PC-3 (cell line): ENCODE results near the gene EPB41L2. TPM values are rescaled to one million over a fixed set of nuclear protein-coding genes. Genes with fewer than 3 reads are reported as not detected.

Source experiments
- ATAC-seq: fragments of 200-7000 bp; cut with Tn5 transposase; 2 replicates; pipeline ENCODE4 v1.9.1; 2020; ENCODE audit warnings: mild to moderate bottlenecking, moderate library complexity
- BruUV-seq: library from RNA; stranded (reverse); fragments of 400-500 nt; replicated peaks from 2 replicates; lab custom pipeline; 2021; lab: Mats Ljungman, UMichigan
- CTCF ChIA-PET: fragments of 300-600 bp; sonication (Branson Sonifier 250); formaldehyde crosslinking; loops from one replicate; lab custom pipeline; 2022; ENCODE audit warnings: antibody characterized with exemption; lab: Charles Lee
- POLR2A ChIA-PET: fragments of 300-600 bp; sonication (Branson Sonifier 250); formaldehyde crosslinking; loops from one replicate; lab custom pipeline; 2022; ENCODE audit warnings: antibody characterized with exemption; ENCODE audit not compliant: unreplicated experiment; lab: Charles Lee
- DNase-seq: peaks from one replicate; pipeline ENCODE4 v3.0.0-alpha.2; 2015
- H2AFZ ChIP-seq: fragments of 300-600 bp; sonication (generic); 2 replicates; pipeline ENCODE4 v1.6.0; 2016; ENCODE audit warnings: antibody characterized with exemption, low read length
- H3F3A ChIP-seq: fragments of 300-600 bp; sonication (generic); one replicate; pipeline ENCODE4 v1.6.0; 2017; ENCODE audit warnings: antibody characterized with exemption, low read length, control low read depth, mild to moderate bottlenecking; ENCODE audit not compliant: unreplicated experiment
- H3K27ac ChIP-seq: fragments of 300-600 bp; sonication (generic); 2 replicates; pipeline ENCODE4 v1.5.1; 2016; ENCODE audit warnings: mild to moderate bottlenecking, low read length
- H3K27me3 ChIP-seq: fragments of 300-600 bp; sonication (generic); 2 replicates; pipeline ENCODE4 v1.6.1; 2016; ENCODE audit warnings: low read length, mixed read lengths
- H3K36me3 ChIP-seq: fragments of 300-600 bp; sonication (generic); 2 replicates; pipeline ENCODE4 v1.6.1; 2016; ENCODE audit warnings: low read depth, mixed run types, low read length, mixed read lengths
- H3K4me1 ChIP-seq: fragments of 300-600 bp; sonication (generic); 2 replicates; pipeline ENCODE4 v1.5.1; 2016; ENCODE audit warnings: low read length; ENCODE audit not compliant: insufficient read depth
- H3K4me2 ChIP-seq: fragments of 300-600 bp; sonication (generic); 2 replicates; pipeline ENCODE4 v1.6.0; 2016; ENCODE audit warnings: low read length
- H3K4me3 ChIP-seq: fragments of 300-600 bp; sonication (generic); 2 replicates; pipeline ENCODE4 v1.5.1; 2016; ENCODE audit warnings: mild to moderate bottlenecking, low read length, mixed read lengths
- H3K79me2 ChIP-seq: fragments of 300-600 bp; sonication (generic); 2 replicates; pipeline ENCODE4 v1.6.1; 2017; ENCODE audit warnings: low read length, mixed read lengths
- H3K9ac ChIP-seq: fragments of 300-600 bp; sonication (generic); 2 replicates; pipeline ENCODE4 v1.6.0; 2016; ENCODE audit warnings: mild to moderate bottlenecking, low read length
- H3K9me2 ChIP-seq: fragments of 300-600 bp; sonication (generic); replicated peaks from 2 replicates; pipeline ENCODE4 v1.6.1; 2016; ENCODE audit warnings: mixed run types, low read length, mixed read lengths
- H3K9me3 ChIP-seq: fragments of 300-600 bp; sonication (generic); 2 replicates; pipeline ENCODE4 v1.6.1; 2016; ENCODE audit warnings: low read length, mixed read lengths
- H4K20me1 ChIP-seq: fragments of 300-600 bp; sonication (generic); 2 replicates; pipeline ENCODE4 v1.6.1; 2016; ENCODE audit warnings: low read length, mixed read lengths
- CTCF ChIP-seq: fragments of 300-600 bp; sonication (generic); conservative IDR thresholded peaks from 2 replicates; pipeline ENCODE4 v1.5.1; 2017; ENCODE audit warnings: antibody characterized with exemption, low read depth, mild to moderate bottlenecking, low read length
- EZH2 ChIP-seq: fragments of 300-600 bp; sonication (generic); IDR thresholded peaks from one replicate; pipeline ENCODE4 v1.6.1; 2017; ENCODE audit warnings: antibody characterized with exemption, mild to moderate bottlenecking, low read length; ENCODE audit not compliant: unreplicated experiment
- EZH2phosphoT487 ChIP-seq: fragments of 300-600 bp; sonication (generic); IDR thresholded peaks from 2 replicates; pipeline ENCODE4 v1.6.1; 2018; ENCODE audit warnings: mild to moderate bottlenecking, antibody characterized with exemption, low read length, borderline replicate concordance
- intact Hi-C: fragments of 100-400 bp; cut with micrococcal nuclease; formaldehyde crosslinking; loops from 2 replicates; pipeline ENCODE4 v1.9.0; 2023
- total RNA-seq: library from RNA; depleted of rRNA; stranded (reverse); fragments of >200 nt; gene quantifications from 2 replicates; pipeline ENCODE4 v1.2.3, GENCODE V29; 2014

Gene EPB41L2
- total RNA-seq, 1 experiment from 2014 or later: 26.9 TPM

GRCh38 chr6:130932438-130932837, 130.6 kb downstream of the EPB41L2 start:
- ChIA-PET POLR2A (no interaction called here), CTCF (no interaction called here)
- intact Hi-C loops: loop anchor here (2.0 kb wide), 1 partner anchor 130 kb away; the partner anchor contains the start of gene EPB41L2
- Histone ChIP-seq H3K27me3 (no peaks in the 10 kb centered on the region), H3K9me3 (no peaks in the 10 kb centered on the region), H3K4me3 (no peak overlapping the region), H4K20me1 (no peaks in the 10 kb centered on the region), H3K4me2 (no peak overlapping the region), H3K9ac (no peak overlapping the region), H3K9me2 (no peaks in the 10 kb centered on the region), H3K4me1 (peaks cover 67% of the 10 kb centered on the region), H3F3A (no peaks in the 10 kb centered on the region), H3K79me2 (peaks cover 54% of the 10 kb centered on the region), H2AFZ (no peak overlapping the region), H3K36me3 (no peaks in the 10 kb centered on the region), H3K27ac (no peak overlapping the region)
- no TSS peak for BruUV-seq
- ATAC-seq: no peak
- no peak for DNase-seq
- TF ChIP-seq EZH2phosphoT487 (no peak), CTCF (no peak), EZH2 (no peak)

- DNase-seq (no peak), ATAC-seq (no peak)
- Histone ChIP-seq H3K79me2 (peaks cover 46% of the 10 kb centered on the region), H3K9me3 (no peaks in the 10 kb centered on the region), H3K4me1 (peaks cover 61% of the 10 kb centered on the region), H2AFZ (no peak overlapping the region), H3K4me2 (no peak overlapping the region), H3K9ac (no peak overlapping the region), H3K9me2 (no peaks in the 10 kb centered on the region), H3K27ac (no peak overlapping the region), H3K27me3 (no peaks in the 10 kb centered on the region), H3K4me3 (no peak overlapping the region), H4K20me1 (no peaks in the 10 kb centered on the region), H3F3A (no peaks in the 10 kb centered on the region), H3K36me3 (no peaks in the 10 kb centered on the region)
- TF ChIP-seq EZH2phosphoT487 (no peak), EZH2 (no peak), CTCF (no peak)
- no TSS peak for BruUV-seq
- POLR2A ChIA-PET: no interaction called here
- CTCF ChIA-PET: no interaction called here
- intact Hi-C loops: loop anchor here (2.0 kb wide), 1 partner anchor 131 kb away; the partner anchor contains the start of gene EPB41L2
These were observed 131.4 kb downstream of the EPB41L2 start for GRCh38 chr6:130931683-130932082.

GRCh38 chr6:130929036-130929678, 133.9 kb downstream of the EPB41L2 start:
- ATAC-seq (peak; percentile 64), DNase-seq (peak; percentile 54)
- Histone ChIP-seq H3K9me2 (no peaks in the 10 kb centered on the region), H3K9ac (0 out of 2 replicates have a peak overlapping the region, but pooled peaks have one; percentile 17), H3K79me2 (peaks cover 32% of the 10 kb centered on the region), H3F3A (no peaks in the 10 kb centered on the region), H3K36me3 (no peaks in the 10 kb centered on the region), H3K4me2 (peak overlapping the region; percentile 69), H3K4me3 (peak overlapping the region; percentile 29; the same call in 1 of the 2 replicates), H3K27ac (peak overlapping the region; percentile 45), H4K20me1 (no peaks in the 10 kb centered on the region), H3K9me3 (no peaks in the 10 kb centered on the region), H2AFZ (no peak overlapping the region), H3K27me3 (no peaks in the 10 kb centered on the region), H3K4me1 (peaks cover 36% of the 10 kb centered on the region)
- intact Hi-C loops: no loop called here
- ChIA-PET CTCF (no interaction called here), POLR2A (no interaction called here)
- BruUV-seq: no TSS peak
- TF ChIP-seq EZH2phosphoT487 (no peak), EZH2 (no peak), CTCF (no peak)
